ENCODE results near the gene SLC18A3.

SLC18A3 gene

GRCh38 chr10:49610114-49610457, at the start of gene SLC18A3:
SLC18A3 (plus strand) TSS chr10:49610310; CDS start chr10:49610741, 431 bp downstream.
- no peak for DNase-seq (ENCODE audit: low spot score)

DNA sequence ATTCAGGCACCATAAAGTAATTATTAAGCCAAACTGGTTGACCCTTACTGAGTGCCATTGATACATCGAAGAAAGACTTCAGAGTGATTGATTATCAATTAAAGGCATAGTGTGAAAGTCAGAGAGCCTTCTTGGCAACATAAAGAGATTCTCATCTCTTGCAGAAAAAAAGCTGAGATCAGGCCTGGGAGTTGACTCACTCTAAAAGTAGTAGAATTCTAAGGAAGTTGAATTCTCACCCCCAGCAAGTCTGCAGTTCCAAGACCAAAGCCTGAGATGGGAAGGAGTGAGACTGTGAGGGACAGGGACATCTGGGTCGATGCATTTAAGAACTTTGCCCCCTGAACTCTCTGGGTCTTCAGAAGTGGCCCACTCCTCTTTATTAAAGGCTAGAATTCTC, 49.6 kb upstream of the SLC18A3 start:
- no peak for DNase-seq (ENCODE audit: low spot score)

DNA sequence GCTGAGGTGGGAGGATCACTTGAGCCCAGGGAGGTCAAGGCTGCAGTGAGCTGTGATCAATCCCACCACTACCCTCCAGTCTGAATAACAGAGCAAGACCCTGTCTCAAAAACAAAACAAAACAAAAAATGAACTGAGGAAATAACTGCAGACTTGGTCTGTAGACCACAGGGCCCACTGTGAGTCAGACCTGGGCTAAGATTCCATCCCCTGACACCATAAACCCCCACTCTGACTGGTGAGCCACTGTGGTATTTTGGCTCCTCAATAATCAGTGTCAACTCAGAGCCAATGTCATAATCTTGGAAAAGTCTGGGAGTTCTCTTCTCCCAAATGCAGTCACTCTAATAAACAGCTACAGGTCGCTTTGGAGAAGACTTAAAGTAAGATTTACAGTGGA, 47.2 kb upstream of the SLC18A3 start:
- no peak for DNase-seq (ENCODE audit: low spot score)

- DNase-seq (ENCODE audit: low spot score) = no peak
Measured at GRCh38 chr10:49564461-49565009, 45.6 kb upstream of the SLC18A3 start.

- DNase-seq (ENCODE audit: low spot score) = no peak
Measured at GRCh38 chr10:49567810-49568209, 42.3 kb upstream of the SLC18A3 start.

- peak; percentile 15 for DNase-seq (ENCODE audit: low spot score)
Measured at GRCh38 chr10:49568235-49568634, 41.9 kb upstream of the SLC18A3 start.

DNA sequence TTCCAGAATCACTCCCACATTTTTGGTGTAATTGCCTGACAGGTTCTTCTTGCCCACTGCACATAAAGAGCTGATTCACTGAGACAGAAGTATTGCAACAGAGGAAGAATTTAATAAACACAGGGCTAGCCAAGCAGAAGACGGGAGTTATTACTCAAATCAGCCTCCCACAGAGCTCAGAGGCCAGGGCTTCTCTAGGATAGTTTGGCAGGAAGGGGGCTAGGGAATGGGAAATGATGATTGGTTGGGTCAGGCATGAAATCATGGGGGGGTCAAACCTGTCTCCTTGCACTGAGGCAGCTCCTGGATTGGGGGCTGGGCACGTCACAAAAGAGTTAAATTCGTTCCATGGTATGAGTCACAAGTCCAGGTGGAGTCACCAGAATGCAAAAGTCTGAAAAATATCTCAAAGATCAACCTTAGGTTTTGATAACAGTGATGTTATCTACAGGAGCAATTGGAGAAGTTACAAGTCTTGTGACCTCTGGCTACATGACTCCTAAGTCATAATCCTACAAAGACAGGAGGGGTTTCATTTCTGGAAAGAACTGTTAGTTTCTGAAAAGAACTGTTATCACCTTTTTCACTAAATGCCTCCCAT, 41.0 kb upstream of the SLC18A3 start:
- DNase-seq (ENCODE audit: low spot score) = no peak

- no peak for DNase-seq (ENCODE audit: low spot score)
Measured at GRCh38 chr10:49571388-49571787, 38.7 kb upstream of the SLC18A3 start.

- no peak for DNase-seq (ENCODE audit: low spot score)
Measured at GRCh38 chr10:49572594-49573114, 37.5 kb upstream of the SLC18A3 start.

DNA sequence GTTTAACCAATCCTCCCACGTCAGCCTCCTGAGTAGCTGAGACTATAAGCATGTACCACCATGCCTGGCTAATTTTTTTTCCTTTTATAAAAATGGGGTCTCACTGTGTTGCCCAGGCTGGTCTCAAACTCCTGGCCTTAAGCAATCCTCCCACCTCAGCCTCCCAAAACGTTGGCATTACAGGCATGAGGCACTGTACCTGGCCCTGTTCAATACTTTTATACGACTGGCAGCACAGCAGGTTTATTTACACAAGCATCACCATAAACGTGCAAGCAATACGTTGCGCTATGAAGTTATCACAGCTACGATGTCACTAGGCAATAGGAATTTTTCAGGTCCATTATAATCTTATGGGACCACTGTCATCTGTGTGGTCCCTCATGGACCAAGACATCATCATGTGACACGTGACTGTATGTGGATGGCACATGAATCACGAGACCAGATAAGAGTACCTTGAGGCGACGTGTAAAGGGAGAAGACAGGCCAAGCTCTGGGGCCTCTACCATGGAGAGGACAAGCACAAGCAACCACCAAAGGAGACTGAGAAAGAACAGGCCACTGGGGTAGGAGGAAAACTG, 34.5 kb upstream of the SLC18A3 start:
- no peak for DNase-seq (ENCODE audit: low spot score)

GRCh38 chr10:49577182-49577925, 32.8 kb upstream of the SLC18A3 start:
- no peak for DNase-seq (ENCODE audit: low spot score)

GRCh38 chr10:49578392-49578791, 31.7 kb upstream of the SLC18A3 start:
- DNase-seq (ENCODE audit: low spot score) = no peak

- no peak for DNase-seq (ENCODE audit: low spot score)
Measured at GRCh38 chr10:49579621-49580020, 30.5 kb upstream of the SLC18A3 start.

DNA sequence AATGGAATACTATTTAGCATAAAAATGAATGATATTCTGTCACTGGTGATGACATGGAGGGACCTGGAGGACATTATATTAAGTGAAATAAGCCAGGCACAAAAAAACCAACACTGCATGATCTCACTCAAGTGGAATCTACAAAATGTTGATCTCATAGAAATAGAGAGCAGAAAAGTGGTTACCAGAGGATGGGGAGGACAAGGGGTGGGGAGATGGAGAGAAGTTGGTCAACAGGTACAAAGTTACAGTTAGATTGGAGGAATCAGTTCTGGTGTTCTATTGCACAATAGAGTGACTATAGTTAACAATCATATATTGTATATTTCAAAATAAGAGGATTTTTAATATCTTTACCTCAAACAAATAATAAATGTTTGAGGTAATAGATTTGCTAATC, 24.7 kb upstream of the SLC18A3 start:
- no peak for DNase-seq (ENCODE audit: low spot score)

DNA sequence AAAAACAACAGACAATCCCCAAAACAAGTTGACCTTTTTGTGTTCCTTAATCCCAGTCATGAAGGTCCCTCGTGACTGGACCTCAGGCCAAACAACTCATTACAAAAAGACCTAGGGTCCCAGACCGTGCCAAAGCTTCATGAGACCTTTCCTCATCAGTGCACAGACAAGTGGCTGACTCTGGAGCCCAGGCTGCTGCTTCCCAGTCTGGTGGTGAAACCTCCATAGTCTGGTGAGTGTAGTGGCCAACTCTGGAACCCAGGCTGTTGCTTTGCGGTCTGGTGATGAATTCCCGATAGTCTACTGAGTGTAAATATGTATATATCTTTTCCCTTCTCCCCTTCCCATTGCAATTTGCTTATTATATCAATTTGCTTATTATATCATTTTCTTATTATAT, 22.1 kb upstream of the SLC18A3 start:
- DNase-seq (ENCODE audit: low spot score) = no peak

DNA sequence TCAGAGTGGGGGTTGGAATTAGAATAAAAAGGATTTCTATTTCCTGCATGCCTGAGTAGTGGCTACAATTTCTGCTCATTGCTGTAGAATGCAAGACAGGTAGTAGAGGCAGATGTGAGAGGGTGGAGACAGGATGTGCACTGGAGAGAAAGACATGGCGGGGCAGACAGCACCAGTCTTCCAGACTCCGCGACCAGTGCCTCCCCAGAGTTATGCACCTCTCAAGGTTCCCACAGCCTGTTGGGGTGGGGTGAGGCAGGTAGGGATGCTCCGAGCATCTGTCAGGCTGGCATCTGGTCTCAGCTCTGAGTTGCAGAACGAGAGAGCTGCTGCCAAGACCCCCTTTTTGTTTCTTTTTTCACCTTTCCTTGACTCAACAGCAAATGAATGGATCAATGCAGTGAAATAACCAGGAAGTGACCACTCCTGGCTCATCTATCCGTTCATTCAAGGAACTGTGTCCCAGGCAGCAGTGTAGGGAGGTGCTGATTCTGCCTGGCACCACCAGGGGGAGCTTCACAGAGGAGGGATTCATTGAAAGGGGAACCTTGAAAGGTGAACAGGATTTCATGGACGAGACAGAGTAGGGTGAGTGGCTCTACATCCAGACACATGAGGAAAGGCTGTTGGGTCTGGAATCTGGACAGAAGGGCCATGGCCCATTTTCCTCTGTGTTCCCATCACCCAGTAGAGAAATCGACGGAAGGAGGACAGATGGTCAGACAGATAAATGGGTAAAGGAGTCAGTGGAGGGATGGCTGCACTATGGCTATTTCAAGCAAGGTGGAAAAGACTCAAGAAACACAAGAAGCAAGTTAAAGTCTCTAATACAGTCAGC, 17.2 kb upstream of the SLC18A3 start:
- peak; percentile 62 for DNase-seq (ENCODE audit: low spot score)

GRCh38 chr10:49593564-49593875, 16.6 kb upstream of the SLC18A3 start:
- DNase-seq (ENCODE audit: low spot score) = no peak

- no peak for DNase-seq (ENCODE audit: low spot score)
Measured at GRCh38 chr10:49593998-49594397, 16.1 kb upstream of the SLC18A3 start.

GRCh38 chr10:49594594-49594993, 15.5 kb upstream of the SLC18A3 start:
- peak; percentile 51 for DNase-seq (ENCODE audit: low spot score)

- DNase-seq (ENCODE audit: low spot score) = no peak
Measured at GRCh38 chr10:49595003-49595712, 15.0 kb upstream of the SLC18A3 start.

DNA sequence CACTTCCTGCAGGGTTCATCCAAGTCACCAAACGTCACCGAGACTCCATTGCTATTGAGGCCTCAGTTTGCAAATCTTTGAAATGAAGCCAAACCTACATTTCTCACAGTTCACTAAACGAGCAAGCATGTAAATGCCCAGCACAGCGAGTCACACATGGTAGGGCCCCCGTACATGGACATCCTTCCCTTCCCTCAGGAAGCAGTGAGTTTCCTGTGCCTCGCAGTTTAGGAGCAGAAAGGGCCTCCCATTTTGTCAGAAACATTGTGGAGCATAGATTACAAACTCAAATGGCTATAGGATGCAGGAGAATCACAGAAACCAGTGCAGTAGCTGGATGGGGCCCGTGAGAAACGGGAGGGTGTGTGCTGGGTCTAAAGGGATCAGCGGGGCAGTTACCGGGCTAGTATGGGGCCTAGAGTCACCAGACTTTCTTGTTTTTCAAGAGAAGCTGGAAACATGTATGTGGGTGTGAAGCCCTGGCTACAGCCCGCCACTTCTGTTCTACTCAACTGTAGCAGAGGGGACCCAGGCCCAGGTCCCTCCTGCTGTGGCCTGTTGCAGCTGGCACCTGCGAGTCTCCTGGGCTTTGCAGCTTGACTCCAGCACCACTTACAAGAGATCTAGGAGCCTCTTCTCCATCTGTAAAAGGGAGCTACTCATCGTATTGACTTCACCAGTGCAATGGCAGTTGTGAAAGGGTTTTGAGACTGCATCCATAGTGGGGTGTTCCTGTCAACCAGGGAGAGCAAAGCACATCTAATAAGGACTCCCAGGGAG, 14.2 kb upstream of the SLC18A3 start:
- DNase-seq (ENCODE audit: low spot score) = no peak
